IPS DF 6.9 (cell line): ENCODE data around the gene CEP128.

Source experiments
- DNase-seq: peaks from one replicate; pipeline ENCODE4 v3.0.0-alpha.2; 2013; ENCODE audit warnings: low read depth, low spot score
- H3K27ac ChIP-seq: one replicate; pipeline ENCODE4 v1.5.1; 2013; ENCODE audit warnings: low read length, control low read depth
- H3K27me3 ChIP-seq: 2 replicates; pipeline ENCODE4 v1.6.1; 2013; ENCODE audit warnings: mild to moderate bottlenecking, low read length; ENCODE audit not compliant: control insufficient read depth, insufficient read depth
- H3K36me3 ChIP-seq: 2 replicates; pipeline ENCODE4 v1.6.1; 2013; ENCODE audit warnings: low read length; ENCODE audit not compliant: control insufficient read depth, insufficient read depth
- H3K4me1 ChIP-seq: 2 replicates; pipeline ENCODE4 v1.6.1; 2013; ENCODE audit warnings: low read length; ENCODE audit not compliant: control insufficient read depth, insufficient read depth
- H3K4me3 ChIP-seq: 2 replicates; pipeline ENCODE4 v1.5.1; 2013; ENCODE audit warnings: mild to moderate bottlenecking, low read length
- H3K9me3 ChIP-seq: 2 replicates; pipeline ENCODE4 v1.6.1; 2013; ENCODE audit warnings: low read length, inconsistent platforms; ENCODE audit not compliant: control insufficient read depth, insufficient read depth
- WGBS: extraction: QIAGEN DNeasy Blood & Tissue Kit; methylation state at CpG from one replicate; pipeline ENCODE4 v1.1.7; 2013; ENCODE audit warnings: mixed read lengths, missing lambda C conversion rate; ENCODE audit not compliant: insufficient read length, insufficient coverage; 5-methylcytosine and 5-hydroxymethylcytosine counted together

CEP128 gene

GRCh38 chr14:80587096-80587724, 354.3 kb downstream of the CEP128 start:
- H3K4me1 ChIP-seq = no peaks in the 10 kb centered on the region
- H3K27ac ChIP-seq = no peak overlapping the region
- H3K4me3 ChIP-seq = no peak overlapping the region
- H3K27me3 ChIP-seq = no peaks in the 10 kb centered on the region
- no CpG with 5 or more reads among the region's 3 CpGs for WGBS
- DNase-seq = no peak
- H3K36me3 ChIP-seq = no peaks in the 10 kb centered on the region
- H3K9me3 ChIP-seq = no peaks in the 10 kb centered on the region

DNA sequence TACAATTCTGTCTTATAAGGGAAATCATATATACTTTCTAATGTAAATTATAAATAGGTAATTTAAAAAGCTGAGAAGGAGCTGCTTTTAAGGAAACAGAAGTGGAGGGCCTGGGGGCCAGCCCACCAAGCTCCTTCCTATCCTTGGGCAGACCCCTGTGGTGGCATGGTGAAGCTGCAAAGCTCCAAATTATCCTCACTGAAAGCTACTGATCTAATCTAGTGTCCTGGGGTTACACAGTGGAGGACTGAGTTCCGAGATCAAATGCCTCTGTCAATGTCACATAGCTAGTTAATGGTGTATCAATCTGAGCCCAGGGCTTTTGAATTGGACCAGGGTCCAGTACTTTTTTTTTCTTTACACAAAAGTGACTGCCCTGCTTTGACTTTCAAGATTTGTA, 355.4 kb downstream of the CEP128 start:
- H3K27me3 ChIP-seq = no peaks in the 10 kb centered on the region
- H3K27ac ChIP-seq = no peak overlapping the region
- no peak for DNase-seq
- no peak overlapping the region for H3K4me3 ChIP-seq
- H3K36me3 ChIP-seq = no peaks in the 10 kb centered on the region
- H3K9me3 ChIP-seq = no peaks in the 10 kb centered on the region
- no peaks in the 10 kb centered on the region for H3K4me1 ChIP-seq
- WGBS = no CpG with 5 or more reads among the region's 1 CpG

DNA sequence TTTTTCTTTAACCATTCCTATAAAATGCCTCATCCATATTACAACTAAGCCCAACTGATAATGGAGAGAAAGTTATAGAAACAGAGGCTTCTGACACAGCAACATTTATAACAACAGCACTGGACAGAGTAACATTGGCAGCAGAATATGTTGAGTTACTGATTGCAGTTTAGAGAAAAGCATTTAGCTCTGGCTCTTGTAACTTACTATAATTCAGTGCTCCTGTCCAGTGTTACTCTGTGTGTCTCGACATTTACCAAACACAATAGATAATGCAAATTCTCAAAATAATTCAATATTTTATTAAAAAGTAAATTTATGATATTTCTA, 356.1 kb downstream of the CEP128 start:
- Histone ChIP-seq H3K9me3 (no peaks in the 10 kb centered on the region), H3K4me3 (no peak overlapping the region), H3K4me1 (no peaks in the 10 kb centered on the region), H3K27me3 (no peaks in the 10 kb centered on the region), H3K36me3 (no peaks in the 10 kb centered on the region), H3K27ac (no peak overlapping the region)
- DNase-seq = no peak
- no CpG with 5 or more reads among the region's 1 CpG for WGBS

DNA sequence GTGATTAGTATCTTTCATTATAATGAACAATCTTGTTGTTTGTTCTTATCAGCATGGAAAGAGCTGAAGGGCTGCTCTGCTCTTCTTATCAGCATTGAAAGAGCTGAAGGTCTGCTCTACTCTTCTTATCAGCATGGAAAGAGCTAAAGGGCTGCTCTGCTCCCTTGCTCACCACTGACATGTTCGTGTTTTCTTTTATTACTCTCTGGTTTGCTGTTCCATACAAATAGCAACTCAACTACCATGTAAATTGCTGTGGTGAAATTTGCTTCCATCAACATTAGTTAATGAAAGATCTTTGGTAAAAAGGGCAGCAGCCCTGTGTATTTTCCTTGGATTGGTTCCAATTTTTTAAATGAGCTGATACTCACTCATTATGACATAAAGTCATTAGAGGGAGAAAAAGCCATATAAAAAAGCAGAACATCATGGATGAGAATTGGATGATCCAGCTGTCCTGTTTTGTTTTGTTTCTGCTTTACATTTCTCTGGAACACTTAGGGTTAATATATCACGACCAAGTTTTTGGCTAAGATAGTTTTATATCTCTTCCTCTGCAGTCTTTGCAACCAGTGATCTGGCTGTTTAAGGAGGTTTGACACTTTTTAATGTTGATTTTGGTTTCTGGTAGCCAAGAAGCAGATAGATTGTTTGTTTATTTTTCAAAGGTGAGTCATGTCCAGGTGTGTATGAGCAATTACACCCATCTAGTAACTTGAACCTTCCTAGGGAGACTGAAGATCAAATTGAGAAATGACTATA, 356.6 kb downstream of the CEP128 start:
- no peak for DNase-seq

GRCh38 chr14:80577599-80577998, 363.9 kb downstream of the CEP128 start:
- no peaks in the 10 kb centered on the region for H3K36me3 ChIP-seq
- no peak overlapping the region for H3K4me3 ChIP-seq
- H3K27me3 ChIP-seq = no peaks in the 10 kb centered on the region
- no peak overlapping the region for H3K27ac ChIP-seq
- H3K4me1 ChIP-seq = peaks cover 2% of the 10 kb centered on the region; the same call in 1 of the 2 replicates
- H3K9me3 ChIP-seq = no peaks in the 10 kb centered on the region
- WGBS = no CpG with 5 or more reads among the region's 4 CpGs
- no peak for DNase-seq

More for the DNA sequence above, 356.6 kb downstream of the CEP128 start:
- Histone ChIP-seq H3K4me3 (no peak overlapping the region), H3K36me3 (no peaks in the 10 kb centered on the region), H3K9me3 (no peaks in the 10 kb centered on the region), H3K4me1 (no peaks in the 10 kb centered on the region), H3K27ac (no peak overlapping the region), H3K27me3 (no peaks in the 10 kb centered on the region)
- no CpG with 5 or more reads among the region's 2 CpGs for WGBS

DNA sequence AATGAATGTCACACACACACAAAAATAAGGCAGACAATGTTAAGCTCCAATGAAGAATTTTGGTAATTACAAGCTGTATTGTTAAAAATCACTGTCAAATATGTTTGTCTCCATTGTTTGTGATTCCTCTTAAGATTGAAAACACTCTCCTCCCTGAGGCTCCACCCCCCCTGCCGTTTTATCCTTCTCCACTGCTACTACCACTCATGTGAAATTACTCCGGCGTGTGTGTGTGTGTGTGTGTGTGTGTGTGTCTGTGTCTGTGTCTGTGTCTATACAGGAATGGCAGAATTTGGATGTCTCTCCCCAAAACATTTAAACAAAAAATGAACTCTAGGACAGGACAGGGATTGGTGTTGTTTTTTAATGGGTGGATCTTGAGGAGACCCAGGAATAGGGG, 365.1 kb downstream of the CEP128 start:
- H3K9me3 ChIP-seq = no peaks in the 10 kb centered on the region
- H3K27ac ChIP-seq = no peak overlapping the region
- no peaks in the 10 kb centered on the region for H3K27me3 ChIP-seq
- no CpG with 5 or more reads among the region's 3 CpGs for WGBS
- DNase-seq = no peak
- no peak overlapping the region for H3K4me3 ChIP-seq
- peaks cover 2% of the 10 kb centered on the region; the same call in 1 of the 2 replicates for H3K4me1 ChIP-seq
- H3K36me3 ChIP-seq = no peaks in the 10 kb centered on the region

GRCh38 chr14:80575763-80576162, 365.8 kb downstream of the CEP128 start:
- Histone ChIP-seq H3K27me3 (no peaks in the 10 kb centered on the region), H3K4me1 (peaks cover 2% of the 10 kb centered on the region; the same call in 1 of the 2 replicates), H3K4me3 (no peak overlapping the region), H3K27ac (no peak overlapping the region), H3K9me3 (no peaks in the 10 kb centered on the region), H3K36me3 (no peaks in the 10 kb centered on the region)
- DNase-seq = no peak
- WGBS = no CpG with 5 or more reads among the region's 2 CpGs

DNA sequence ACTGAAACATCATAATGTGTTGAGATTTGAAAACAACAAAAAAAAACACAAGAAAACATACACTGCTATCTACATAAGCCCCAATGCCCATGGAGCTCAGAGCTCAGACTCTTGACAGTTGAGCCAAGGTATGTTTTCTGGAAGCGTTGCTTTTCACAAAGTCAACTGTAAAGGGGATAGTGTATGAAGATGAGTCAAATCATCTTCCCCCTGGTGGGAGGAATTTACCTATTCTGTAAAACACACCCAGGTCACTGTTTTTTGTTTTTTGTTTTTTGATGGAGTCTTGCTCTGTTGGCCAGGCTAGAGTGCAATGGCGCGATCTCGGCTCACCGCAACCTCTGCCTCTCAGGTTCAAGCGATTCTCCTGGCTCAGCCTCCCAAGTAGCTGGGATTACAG, 368.9 kb downstream of the CEP128 start:
- Histone ChIP-seq H3K27ac (no peak overlapping the region), H3K4me3 (no peak overlapping the region), H3K9me3 (no peaks in the 10 kb centered on the region), H3K36me3 (no peaks in the 10 kb centered on the region), H3K4me1 (peaks cover 2% of the 10 kb centered on the region; the same call in 1 of the 2 replicates), H3K27me3 (no peaks in the 10 kb centered on the region)
- no CpG with 5 or more reads among the region's 6 CpGs for WGBS
- no peak for DNase-seq

GRCh38 chr14:80570930-80571298, 370.6 kb downstream of the CEP128 start:
- Histone ChIP-seq H3K27ac (no peak overlapping the region), H3K36me3 (no peaks in the 10 kb centered on the region), H3K27me3 (no peaks in the 10 kb centered on the region), H3K9me3 (no peaks in the 10 kb centered on the region), H3K4me1 (peaks cover 2% of the 10 kb centered on the region; the same call in 1 of the 2 replicates), H3K4me3 (no peak overlapping the region)
- no CpG with 5 or more reads among the region's 3 CpGs for WGBS
- no peak for DNase-seq

- Histone ChIP-seq H3K4me3 (no peak overlapping the region), H3K27ac (no peak overlapping the region)
- no CpG with 5 or more reads among the region's 6 CpGs for WGBS
These were observed 373.5 kb downstream of the CEP128 start for GRCh38 chr14:80567905-80568536.

More at GRCh38 chr14:80567905-80568536, 373.5 kb downstream of the CEP128 start:
- Histone ChIP-seq H3K27me3 (no peaks in the 10 kb centered on the region), H3K4me1 (peaks cover 1% of the 10 kb centered on the region; the same call in 1 of the 2 replicates), H3K9me3 (no peaks in the 10 kb centered on the region), H3K36me3 (no peaks in the 10 kb centered on the region)
- no peak for DNase-seq
